ENCODE results near the gene PPDPF.
"Not testable (repeated sequence)": the region's sequence is repeated elsewhere in the genome, so short reads cannot be mapped to it uniquely, and the experiment has no call there.

Gene PPDPF

DNA sequence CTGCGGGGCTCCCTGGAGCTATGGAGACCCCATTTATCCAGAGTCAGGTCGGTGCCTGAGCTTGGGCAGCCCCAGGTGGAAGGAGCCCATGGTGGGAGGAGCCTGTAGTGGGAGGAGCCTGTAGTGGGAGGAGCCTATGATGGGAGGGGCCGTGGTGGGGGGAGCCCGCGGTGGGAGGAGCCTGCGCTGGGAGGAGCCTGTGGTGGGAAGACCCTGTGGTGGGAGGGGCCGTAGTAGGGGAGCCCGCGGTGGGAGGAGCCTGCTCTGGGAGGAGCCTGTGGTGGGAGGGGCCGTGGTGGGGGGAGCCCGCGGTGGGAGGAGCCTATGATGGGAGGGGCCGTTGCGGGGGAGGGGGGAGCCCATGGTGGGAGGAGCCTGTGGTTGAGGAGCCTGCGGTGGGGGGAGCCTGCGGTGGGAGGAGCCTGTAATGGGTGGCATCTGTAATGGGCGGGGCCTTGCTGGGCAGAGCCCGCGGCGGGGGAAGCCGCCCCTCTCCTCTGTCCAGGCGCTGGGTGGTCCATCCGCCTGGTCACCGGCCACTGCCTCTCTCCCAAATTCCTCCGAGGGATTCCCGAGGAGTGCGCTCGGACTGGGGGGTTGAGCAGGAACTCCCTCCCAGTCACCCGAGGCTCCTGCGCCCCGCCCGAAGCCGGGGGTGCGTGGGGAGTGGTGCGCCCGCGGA lies 32.8 kb downstream of the PPDPF start:
- peak; percentile 90 for DNase-seq

GRCh38 chr20:63553933-63554290 lies 33.3 kb downstream of the PPDPF start, which contains the start of gene FNDC11:
TSS of gene FNDC11 (plus strand) at chr20:63554159. CDS start at chr20:63555664, 1,505 bp downstream.
- peak; percentile 55 for DNase-seq

DNA sequence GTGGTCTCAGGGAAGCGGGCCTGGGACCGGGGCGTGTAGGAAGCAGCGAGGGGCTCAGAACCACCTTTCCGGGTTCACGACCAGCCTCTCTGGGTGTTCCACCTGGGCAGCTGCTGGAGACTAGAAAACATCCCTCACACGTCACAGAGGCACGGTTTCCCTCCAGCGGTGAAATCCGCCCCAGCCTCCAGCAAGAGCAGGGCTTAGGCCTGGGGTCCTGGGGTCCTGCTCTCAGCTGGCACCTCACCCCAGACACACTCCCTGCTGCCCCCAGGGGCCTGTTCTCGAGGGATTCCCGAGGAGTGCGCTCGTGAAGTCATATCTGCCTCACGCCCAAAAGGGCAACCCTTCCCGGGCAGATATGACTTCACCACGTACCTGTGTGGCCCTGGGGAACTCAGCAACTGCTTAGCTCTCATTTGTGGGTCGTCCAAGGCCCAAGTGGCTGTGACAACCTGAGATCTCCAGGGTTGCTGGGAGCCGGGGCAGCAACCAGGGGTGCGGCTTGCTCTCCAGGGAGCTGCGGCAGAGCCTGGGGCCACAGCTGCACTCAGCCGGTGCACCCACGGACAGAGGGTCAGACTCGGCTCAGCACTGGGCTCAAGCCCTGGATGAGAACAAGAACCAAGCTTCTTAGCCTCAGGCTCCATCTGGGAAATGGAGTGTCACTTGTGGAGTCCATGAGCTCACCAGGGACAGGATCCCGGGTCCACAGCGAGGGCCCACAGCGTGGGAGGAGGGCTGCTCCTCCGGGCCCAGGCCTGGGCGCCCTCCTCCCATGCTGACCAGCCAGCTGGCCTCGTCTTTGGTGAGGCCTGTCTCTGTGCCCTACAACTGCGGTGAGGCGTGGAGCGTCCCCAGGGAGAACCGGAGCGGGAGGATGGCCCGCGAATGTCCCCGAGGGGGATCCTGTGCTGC lies 34.1 kb downstream of the PPDPF start:
- no peak for DNase-seq

GRCh38 chr20:63555661-63556381 lies 35.3 kb downstream of the PPDPF start:
- DNase-seq: no peak

GRCh38 chr20:63556873-63557478 lies 36.4 kb downstream of the PPDPF start:
- DNase-seq: no peak

- no peak for DNase-seq
Observed at GRCh38 chr20:63557481-63557891, 36.9 kb downstream of the PPDPF start.

GRCh38 chr20:63558804-63559484 lies 38.4 kb downstream of the PPDPF start:
- no peak for DNase-seq

- not testable (repeated sequence) for DNase-seq
Observed at GRCh38 chr20:63559485-63560332, 39.1 kb downstream of the PPDPF start.

DNA sequence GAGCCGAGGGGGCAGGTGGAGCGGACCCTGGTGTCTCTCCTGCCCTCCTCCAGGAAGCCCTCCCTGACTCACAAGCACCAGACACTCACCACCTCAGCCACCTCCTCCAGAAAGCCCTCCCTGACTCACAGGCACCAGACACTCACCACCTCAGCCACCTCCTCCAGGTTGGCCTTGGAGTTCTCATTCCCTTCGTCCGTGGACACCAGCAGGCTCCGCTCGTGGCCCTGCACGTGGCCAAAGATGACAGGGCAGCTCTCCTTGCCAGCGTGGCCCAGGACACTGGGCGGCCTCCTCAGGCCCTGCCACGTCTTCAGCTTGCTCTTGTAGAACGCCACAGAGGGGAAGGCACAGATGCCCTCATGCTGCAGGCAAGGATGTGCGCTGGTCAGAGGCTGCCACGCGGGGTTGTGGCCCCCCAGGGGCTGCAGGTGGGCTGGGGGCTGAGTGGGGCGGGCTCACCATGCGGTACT lies 39.8 kb downstream of the PPDPF start:
- DNase-seq: no peak

GRCh38 chr20:63560856-63561609 lies 40.5 kb downstream of the PPDPF start:
- DNase-seq: no peak

DNA sequence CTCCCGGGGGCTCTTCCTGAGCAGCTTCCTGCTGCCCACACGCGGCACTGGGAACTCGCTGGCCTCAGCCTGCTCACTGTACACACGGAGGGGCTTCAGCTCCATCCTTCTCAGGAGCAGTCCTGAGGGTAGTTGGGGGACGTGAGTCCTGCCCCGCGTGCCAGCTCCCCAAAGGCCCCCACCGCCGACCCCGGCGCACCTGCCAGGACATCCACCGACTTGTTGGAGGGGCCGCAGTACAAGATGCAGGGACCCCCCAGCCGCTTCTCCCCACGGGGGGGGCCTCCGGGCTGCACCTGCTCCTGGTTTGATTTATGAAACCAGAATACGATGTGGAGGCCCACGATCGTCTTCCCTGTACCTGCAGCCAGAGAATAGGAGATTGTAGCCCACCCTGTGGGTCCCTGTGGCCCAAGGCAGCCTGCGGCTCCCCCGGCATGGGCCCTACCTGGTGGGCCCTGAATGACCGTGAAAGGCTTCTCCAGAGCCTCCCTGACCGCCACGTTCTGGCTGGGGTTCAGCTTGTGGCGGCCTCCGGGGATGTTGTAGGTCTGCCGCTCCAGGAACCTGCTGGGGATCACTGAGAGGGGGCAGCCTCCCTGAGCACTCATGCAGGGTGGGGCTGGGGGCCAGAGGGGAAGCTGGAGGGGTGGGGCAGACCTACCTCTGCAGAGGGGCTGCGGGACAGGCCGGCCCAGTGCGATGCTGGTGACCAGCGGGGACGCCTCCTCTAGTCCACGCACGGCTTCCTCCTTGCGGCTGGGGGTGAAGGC lies 41.2 kb downstream of the PPDPF start:
- no peak for DNase-seq

DNA sequence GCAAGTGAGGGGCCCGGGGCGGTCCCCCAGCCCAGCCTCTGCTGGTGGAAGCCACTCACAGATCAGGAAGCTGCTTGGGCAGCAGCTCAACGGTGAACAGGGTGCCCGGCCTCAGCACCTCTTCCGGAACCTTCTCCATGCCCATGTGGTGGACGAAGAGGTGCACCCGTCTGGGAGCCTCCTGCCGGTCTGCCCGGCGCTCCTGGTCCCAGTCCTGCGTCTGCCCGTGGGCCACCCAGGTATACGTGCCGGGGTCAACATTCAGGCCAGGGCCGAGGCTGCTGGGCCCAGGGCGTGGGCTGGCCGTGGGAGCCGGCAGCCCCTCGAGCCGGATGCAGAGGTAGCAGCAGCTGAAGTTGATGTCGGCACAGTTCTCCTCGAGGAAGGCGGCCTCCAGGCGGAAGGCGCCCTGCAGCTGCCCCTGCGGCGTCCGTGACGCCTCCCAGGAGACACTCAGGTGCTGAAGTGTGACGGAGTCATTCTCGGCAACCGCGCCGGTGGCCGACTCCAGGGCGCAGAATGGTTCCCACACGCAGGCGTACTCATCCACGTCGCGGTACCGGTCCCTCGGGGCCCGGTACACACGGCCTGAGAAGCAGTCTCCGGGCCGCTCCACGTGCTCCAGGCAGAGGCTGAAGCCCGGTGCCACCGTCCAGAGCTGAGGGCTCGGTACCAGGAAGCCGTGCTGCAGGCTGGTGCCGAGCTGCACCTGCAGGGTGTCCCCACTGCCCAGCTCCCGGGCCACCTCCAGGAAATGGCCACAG lies 42.1 kb downstream of the PPDPF start:
- no peak for DNase-seq

DNA sequence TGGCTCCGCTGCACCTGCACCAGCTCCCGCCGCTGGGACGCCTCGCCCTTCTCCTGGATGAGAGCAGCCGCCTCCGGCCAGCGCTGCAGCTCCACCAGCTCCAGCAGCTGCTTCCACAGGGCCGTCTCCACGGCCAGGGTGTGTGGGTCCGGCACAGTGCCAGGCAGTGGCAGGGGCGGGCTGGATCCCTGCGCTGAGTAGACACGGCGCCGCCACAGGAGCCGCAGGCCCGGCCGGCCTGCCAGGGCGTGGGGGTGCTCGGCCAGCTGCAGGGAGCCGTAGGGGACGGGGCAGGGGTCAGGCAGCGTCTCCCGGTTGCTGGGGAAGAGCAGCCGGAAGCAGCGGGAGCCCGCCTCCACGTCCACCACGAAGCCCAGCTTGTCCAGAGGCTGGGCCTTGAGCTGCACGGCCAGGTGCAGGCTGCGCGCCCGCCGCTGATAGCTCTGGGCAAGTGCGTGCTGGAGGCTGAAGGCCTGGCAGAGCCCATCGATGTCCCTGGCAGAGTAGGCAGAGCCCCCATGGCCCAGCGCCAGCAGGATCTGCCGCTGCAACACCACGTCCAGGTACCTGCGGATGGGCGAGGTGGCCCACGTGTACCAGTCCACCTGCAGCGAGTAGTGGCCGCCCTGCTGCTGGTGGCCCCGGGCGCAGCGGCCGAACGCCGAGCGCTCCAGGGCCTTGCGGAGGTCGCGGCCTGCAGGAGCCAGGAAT lies 42.8 kb downstream of the PPDPF start:
- DNase-seq: no peak

DNA sequence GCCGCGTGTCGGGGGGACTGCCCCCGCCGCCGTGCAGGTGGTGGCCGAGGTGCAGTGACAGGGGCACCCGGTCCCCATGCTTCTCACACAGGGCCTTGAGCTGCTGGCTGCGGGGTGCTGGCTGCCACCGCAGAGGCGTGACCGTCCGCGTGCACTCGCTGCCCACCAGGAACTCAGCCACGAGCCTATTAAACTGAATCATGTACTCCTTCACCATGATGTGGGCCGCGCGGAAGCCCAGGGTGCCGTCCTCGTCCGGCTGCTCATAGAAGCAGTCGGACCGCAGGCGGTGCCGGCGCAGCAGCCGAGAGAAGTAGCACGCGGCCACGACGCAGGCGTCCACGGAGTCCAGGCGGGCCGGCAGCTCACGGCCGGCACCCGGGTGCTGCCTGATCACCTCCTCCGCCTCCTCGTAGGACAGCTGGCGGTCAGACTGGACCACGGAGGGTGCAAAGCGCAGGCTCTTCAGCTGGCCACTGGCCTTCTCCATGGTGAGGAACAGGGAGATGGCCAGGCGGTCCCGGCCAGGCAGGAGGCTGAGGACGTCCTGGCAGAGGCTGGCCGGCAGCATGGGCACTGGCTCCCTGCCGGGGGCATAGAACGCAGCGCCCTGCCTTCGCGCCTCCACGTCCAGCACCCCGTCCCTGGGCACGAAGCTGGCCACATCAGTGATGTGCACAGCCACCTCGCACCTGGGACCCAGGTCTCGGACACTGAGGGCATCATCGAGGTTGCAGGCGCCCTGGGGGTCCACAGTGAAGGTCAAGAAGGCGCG lies 43.7 kb downstream of the PPDPF start:
- DNase-seq: no peak

- DNase-seq: no peak
Observed at GRCh38 chr20:63565021-63565698, 44.6 kb downstream of the PPDPF start.

DNA sequence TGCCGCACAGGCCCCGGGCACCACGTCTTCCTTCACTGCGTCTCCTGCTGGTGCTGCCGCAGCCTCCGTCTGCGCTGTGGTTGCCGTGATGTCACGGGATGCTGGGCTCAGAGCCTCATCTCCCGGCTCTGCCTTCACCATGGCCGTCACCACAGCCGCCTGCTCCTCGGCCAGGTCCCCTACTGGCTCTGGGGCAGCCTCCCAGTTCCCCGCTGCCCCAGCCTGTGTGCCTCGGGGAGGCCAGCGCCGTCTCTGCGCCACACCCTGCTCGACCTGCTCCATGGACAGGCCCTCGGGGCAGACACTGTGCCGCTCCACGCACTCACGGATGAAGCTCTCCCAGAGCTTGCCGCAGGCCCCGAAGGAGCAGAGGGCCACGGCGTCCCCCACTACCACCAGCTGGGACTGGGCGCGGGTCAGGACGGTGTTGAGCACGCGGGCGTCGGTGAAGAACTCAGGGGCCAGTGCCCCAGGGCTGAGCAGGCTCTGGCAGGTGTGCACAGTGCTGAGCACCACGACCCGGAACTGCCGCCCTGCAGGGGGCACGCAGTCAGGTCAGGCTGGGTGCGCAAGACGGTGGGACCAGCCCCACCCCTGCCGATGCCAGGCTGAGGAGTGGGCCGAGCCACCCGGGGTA lies 45.3 kb downstream of the PPDPF start:
- no peak for DNase-seq
